HG03521 (cell line): ENCODE data around the gene SPPL3.
A peak's percentile ranks its signal among the peaks of the same experiment; 100 is the strongest.
"Not testable (repeated sequence)": the region's sequence is repeated elsewhere in the genome, so short reads cannot be mapped to it uniquely, and the experiment has no call there.

ENCODE experiments used
- ATAC-seq: cut with Tn5 transposase; IDR thresholded peaks from one replicate; pipeline ENCODE4 v1.9.1; 2021; ENCODE audit warnings: mild to moderate bottlenecking, moderate library complexity; ENCODE audit not compliant: unreplicated experiment

Gene SPPL3

DNA sequence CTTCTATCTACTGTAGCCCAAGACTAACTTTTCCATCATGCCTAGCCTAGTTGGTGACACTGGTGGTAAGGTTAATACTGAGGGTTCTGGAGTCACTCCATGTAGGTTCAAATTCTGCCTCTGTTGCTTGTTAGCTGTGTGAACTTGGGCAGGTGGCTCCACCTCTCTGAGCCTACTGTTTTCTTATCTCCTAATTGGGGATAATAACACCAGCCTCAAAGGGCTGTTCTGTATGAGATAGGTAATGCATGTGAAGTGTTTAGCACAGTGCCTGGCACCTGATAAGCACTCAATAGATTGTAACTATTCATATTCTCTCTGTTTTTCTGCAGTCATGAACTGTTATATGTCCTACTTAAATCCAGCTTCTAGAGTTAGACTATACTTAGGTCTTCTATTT, 17.5 kb upstream of the SPPL3 start:
- ATAC-seq = no peak

DNA sequence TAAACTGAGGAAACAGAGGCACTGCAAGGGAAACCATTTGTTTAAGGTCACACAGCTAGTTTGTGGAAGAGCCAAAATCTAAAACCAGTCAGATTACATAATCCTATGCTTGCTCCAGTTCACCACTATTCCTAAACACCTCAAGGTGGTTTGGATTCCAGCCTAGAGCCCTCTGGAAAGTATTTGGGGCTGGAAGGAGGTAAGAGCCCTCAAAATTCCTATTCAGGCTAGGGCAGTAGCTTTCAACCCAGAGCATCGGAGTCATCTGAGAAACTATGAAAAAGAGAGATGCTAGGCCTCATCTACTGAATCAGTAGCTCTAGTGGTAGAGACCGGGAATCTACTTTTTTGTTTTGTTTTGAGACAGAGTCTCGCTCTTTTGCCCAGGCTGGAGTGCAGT, 16.0 kb upstream of the SPPL3 start:
- ATAC-seq = no peak

DNA sequence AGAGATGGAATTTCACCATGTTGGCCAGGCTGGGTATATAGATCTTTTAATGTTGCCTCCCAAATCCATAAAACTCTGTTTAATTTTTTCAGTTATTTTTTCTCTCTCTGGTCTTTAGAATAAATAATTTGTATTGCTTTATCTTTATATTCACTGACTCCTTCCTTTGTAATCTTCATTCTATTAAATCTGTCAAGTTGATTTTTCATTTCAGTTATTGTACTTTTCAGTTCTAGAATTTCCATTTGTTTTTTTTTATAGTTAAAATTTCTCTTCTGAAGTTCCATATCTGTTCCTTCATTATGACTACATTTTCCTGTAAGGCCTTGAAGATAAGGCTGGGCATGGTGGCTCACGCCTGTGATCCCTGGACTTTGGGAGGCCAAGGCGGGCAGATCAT, 13.6 kb upstream of the SPPL3 start:
- ATAC-seq = no peak

DNA sequence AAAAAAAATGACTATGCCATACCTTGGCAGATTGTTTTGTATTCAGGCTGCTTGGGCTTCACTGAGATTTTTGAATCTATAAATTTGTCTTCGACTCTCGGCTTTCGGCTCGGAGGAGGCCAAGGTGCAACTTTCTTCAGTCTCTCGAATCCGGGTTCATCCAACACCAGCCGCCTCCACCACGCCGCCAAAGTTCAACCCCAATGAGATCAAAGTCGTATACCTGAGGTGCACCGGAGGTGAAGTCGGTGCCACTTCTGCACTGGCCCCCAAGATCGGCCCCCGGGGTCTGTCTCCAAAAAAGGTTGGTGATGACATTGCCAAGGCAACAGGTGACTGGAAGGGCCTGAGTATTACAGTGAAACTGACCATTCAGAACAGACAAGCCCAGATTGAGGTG, 12.4 kb upstream of the SPPL3 start:
- ATAC-seq = no peak

DNA sequence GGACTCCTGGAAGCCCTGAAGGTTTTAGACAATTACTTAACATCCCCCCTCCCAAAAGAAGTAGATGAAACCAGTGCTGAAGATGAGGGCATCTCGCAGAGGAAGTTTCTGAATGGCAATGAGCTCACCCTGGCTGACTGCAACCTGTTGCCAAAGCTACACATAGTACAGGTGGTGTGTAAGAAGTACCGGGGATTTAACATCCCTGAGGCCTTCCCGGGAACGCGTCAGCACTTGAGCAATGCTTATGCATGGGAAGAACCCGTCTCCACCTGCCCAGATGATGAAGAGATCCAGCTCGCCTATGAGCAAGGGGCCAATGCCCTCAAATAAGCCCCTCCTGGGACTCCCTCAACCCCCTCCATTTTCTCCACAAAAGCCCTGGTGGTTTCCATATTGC, 10.6 kb upstream of the SPPL3 start:
- ATAC-seq = no peak

DNA sequence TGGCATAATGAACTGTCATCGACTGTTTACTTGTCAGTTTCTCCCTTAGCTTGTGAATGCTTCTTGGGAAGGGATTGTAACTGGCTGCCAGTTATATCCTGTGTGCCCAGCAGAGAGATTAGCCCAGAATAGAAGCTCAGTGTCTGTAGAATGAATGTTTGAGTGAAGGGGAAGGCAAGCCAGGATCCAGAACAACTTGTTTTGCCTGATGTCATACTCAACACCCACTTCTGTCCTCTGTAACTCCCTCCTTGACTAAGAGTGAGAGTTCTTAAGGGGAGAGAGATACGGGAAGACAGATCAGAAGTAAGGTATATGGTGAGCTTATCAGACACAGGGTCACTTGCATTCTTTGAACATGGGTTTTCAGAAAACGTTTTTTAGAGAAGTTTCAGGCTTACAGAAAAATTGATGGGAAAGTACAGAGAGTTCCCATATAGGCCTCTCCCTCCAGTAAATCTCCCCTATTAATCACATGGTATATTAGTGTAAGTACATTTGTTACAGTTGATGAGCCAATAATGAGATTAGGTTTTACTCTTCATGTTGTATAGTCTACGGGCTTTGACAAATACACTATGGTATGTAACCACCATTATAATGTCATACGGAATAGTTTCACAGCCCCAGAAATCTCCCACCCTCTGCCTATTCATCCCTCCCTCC, 5.6 kb upstream of the SPPL3 start:
- ATAC-seq = no peak

DNA sequence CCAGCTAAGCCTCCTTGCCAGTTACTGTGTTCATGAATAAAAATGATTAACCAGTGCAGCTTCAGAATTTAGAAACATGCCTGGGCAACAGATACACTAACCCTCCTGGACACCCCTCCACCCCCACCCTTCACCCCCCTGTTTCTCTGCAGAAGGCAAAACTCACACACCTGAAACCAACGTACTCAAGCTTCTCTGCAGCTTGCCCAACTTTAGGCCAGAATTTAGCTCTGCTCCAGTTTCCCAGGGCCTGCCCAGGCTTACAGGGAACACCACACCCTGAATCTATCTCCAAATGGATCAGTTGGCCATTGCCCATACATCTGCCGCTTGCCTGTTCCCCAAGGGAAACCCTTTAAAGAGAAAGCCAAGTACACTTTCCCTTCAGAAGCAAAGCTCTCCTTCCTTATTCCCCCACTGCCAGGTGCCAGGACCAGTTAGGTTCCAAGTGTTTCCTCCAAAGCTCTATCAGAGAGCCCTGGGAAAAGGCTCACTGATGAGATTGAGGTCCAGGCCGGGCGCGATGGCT, 1.8 kb upstream of the SPPL3 start:
- ATAC-seq = no peak

DNA sequence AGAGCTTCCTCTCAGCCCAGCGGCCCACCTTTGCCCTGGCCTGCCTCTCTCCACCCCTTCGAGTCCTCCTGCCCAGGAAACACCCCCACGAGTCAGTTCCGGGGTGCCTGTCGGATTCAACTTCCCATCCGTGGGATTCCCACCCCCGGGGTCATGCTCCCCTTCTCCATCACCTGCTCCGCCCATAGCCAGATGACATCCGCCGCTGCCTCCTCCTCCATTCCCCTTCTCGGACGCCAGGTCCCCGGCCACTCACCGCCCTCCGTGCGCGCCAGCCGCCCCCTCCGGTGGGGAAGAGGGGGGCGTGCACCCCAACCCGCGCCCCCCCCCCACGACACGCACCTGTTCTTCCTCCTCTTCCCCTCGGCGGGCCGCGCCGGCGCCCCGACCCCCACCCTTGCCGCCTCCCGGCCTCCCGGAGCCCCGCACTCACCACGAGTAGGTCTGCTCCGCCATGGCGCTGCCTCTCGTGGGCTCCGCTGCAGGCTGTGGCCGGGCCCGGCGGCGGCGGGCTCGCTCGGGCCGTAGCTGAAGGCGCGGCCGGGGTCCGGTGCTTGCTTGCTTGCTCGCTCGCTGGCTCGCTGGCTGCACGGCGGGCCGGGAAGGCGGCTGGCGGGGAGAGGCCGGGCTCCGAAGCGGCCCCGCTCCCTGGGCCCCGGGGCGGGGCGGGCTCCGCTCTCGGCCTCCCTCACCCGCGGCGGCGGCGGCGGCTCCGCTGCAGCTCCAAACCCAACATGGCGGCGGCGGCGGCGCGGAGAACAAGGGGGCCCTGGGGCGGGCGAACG, 554 bp downstream of the SPPL3 start:
- peak; percentile 45 for ATAC-seq

DNA sequence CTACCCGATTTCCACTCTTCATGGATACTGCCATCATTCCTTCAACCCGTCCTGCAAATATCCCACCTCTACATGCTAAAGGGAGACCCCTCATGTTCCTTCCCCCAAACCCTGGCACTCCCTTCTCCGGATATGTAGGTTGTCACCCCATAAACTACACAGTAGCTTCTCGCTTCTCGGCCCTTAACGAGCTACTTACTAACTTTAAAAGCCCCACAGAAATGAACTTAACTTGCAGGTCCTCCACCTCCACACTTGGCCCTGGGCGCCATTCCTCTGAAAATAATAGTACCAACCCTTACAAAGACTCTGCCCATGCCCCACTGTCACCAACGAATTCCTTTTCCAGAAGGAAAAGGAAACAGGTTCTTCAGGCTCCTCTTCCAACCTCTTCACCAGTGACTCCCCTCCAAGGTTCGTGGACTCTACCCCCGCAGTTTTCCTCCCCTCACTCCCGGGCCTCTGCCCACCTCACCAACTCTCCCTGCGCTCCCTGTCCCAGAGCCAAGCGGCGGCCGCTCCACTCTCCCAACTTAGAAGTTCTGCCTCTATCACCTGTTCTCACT, 1.2 kb downstream of the SPPL3 start:
- ATAC-seq = no peak

DNA sequence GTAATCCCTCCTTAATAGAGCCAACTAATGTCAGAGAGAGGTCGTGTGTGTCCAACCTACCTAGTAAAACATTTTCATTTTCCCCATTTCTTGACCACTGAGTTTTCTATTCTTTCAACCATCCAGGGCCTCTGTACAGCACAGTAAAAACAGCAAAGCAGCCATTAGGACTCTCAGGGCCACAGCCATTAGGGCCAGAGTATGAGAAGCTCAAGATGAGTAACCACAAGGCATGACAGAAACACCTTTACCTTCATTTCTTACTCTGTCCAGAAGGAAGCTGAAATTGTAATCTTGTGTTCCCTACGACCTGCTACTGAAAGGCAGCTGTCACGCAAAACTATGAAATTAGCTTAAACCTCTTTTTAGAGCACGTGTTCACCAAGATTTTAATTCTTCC, 2.3 kb downstream of the SPPL3 start:
- ATAC-seq = no peak

DNA sequence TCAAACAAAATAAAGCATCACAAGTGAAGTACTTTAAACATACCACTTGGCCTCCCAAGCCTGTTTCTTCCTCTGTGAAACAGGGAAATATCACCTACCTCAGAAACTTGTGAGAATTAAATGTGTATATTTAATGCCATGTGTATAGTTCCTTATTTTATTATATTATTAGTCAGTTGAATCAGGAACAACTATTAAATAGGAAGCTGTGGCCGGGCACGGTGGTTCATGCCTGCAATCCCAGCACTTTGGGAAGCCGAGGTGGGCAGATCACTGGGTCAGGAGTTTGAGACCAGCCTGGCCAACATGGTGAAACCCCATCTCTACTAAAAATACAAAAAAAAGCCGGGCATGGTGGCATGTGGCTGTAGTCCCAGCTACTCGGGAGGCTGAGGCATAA, 3.1 kb downstream of the SPPL3 start:
- not testable (repeated sequence) for ATAC-seq

DNA sequence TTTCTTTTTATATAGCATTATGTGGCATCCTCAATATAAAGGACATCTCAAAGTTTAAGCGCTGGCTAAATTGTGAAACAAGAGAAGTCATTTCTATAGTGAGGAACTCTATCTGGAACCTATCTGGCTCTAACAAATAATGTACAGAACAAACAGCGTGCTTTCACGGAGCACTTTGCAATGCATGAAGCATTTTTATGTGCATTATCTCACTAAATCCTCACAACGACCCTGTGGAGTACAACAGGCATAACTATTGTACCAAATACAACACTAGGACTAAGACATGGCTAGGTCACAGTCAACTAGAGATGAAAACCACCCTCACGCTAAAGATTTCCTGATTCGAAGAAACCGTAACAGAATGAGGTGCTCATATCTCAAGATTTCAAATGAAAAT, 8.6 kb downstream of the SPPL3 start:
- ATAC-seq = no peak

DNA sequence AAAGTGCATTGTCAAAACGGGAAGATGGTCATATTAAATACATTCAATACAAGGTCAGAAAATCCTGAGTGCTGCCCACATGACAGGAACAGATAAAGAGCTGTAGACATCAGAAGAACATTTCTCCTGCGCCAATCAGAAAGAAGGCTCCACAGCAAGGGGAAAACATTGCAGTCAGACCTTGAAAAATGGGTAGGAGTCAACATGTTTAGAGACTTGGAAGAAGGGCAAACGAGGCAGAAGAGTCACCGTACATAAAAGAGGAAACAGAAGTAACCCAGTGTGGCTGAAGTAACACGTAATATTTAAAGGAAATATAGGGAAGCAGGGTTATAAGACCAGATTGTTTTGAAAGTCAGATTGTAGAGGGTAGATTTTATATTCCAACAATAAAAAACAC, 11.9 kb downstream of the SPPL3 start:
- ATAC-seq = no peak

DNA sequence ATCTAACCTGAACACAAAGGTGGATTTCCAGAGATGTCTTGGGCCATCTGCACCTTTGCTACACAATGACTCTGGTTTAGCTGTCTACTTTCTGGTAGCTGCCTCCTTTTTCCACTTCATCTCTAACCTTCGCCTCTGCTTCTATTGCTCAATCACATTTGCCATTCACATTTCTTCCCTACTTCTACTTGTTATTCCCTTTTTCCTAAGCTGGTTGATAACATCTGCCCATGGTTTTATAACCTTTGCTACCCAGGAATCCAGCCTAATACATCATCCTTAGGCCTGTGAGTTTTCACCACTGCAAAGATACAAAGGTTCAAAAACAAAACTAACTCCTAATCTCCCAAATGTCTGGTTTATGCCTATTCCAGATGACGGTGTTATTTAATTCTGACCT, 13.2 kb downstream of the SPPL3 start:
- ATAC-seq = no peak

DNA sequence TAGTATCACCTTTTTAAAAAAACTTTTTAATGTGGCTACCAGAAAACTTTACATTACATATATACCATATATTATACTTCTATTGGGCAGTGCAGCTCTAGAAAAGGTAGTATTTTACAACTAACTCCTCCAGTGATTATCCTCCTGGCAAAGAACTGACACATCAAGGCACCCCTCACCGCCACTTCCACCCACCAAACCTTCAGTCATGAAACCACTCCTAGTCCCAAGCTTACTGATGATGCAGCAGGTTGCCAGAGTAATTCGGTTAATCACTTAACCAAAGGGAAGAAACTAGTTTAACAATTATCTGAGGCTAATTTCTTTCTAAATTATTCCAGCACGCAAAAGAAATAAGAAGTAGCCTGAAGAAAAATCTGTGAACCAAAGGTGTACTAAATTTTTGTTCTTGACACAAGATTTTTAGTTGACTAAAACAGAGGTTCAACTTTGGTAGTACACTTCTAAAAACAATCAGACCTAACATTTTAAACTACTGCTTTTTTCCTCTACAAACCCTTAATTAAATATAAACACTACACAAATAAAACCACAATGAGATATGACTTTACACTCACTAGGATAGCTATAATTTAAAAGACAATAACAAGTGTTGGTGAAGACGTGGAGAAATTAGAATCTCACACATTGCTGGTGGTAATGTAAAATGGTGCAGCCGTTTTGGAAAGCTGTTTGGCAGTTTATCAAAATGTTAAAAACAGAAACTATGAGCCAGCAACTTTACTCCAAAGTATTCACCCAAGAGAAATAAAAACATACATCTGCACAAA, 16.7 kb downstream of the SPPL3 start:
- no peak for ATAC-seq

DNA sequence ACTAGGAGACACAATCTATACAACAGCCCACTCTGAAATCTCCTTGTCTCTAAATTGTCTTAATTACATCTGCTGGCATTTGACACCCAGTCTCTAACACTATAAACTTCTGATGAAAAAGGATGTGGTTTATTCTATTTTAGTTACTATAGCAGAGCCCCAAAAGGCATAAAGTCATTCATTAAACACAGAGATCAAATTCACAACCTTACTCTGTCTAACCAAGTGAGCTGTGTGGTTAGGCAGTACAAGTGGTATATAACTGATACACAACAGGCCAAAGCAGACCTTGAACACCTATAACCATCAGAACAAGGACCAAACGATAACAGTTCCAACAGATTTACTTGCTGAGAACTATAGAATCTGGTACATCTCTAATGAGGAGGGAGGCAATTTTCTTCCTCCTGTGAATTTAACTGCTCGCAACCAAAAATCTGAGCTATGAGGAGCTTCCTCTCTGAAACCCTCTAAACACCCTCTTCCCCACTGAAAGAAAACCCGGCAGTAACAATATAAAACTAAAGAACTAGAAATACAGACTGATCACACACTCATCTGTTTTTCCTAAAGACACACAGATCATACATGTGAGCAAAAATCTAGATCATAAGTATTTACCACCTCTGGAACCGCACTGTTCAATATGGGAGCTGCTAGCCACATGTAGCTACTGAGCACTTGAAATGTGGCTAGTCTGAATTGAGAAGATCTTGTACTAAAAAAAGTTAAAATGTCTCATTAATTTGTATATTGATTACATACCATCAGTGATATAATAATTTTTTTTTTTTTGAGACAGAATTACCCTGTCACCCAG, 17.7 kb downstream of the SPPL3 start:
- ATAC-seq = no peak

DNA sequence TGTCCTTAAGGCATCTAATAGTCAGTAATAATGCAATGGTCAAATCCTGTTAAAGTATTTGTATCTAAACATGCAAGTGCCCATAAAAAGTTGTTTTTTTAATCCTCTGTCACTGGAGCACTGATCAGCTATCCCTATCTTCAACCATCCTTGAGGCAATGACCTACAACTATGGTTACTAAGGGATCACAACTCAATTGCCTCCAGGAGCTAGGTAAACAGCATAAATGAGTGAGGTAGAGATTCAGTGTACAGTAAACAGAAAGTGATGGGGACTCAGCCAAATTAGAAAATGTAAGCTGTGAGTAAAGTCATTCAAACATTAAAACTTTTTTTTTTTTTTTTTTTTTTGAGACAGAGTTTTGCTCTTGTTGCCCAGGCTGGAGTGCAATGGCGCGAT, 18.6 kb downstream of the SPPL3 start:
- no peak for ATAC-seq

DNA sequence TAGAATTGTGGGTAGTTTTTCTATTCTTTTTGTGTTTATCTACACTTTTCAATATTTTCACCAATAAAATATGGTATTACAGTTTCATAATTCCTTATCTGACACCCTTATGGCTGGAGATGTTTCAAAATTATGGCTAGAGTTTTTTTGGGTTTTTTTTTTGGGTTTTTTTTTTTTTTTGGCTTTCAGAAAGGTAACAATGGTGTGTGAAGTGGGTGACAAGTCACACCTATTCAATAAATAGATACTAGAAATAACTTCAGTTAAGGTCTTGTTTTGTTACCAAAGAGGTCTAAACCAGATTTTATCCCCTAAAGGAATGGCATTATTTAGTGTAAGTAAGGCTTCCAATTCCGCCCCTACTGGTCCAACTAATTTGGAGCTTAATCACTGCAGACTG, 19.5 kb downstream of the SPPL3 start:
- no peak for ATAC-seq

DNA sequence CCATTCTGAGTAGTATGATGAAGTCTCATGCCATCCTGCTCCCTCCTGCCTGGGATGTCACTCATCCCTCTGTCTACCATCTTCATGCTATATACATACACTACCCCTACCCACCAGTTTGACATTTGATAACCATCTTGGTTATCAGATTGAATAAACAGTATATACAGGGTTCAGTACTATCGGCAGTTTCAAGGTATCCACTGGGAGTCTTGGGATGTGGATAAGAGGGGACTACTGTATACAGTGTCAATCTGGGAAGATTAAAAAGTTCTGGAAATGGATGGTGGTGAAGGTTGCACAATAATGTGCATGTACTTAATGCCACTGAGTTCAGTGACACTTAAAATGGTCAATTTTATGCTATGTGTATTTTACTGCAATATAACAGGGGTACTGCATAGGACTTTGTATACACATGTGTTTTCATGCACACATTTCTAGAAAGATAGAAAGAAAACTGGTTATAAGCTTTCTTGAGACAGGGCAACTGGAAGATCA, 22.1 kb downstream of the SPPL3 start:
- ATAC-seq = no peak

DNA sequence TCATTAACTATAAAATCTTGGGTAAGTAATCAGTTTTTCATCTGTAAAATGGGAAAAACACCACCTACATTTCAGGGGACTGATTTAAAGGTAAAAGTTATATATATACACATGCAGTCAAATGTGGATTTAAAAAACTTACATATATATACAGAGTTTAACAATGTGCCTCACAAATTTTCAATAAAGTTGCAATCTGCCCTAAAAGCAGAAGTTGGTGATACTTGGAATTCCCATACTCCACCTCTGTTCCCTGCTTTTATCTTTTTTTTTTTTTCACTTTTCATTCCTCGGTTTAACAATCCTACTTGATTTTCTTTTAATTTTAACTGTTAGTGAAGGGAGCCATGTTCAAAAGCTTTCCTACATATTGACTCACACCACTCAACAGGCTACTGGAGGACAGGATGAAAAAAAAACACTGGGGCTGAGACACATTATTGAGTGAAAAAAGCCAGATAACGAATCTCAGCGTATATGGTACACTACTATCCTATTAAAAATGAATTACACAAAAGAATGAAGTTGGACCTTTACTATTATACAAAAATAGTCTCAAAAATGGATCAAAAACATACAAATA, 24.3 kb downstream of the SPPL3 start:
- ATAC-seq = no peak
